Colonic mucosa (tissue), 4 donors: Measurements from ENCODE around the gene DPP6. TPM values are rescaled to one million over a fixed set of nuclear protein-coding genes. Genes with fewer than 3 reads are reported as not detected.

Experiments
- DNase-seq: peaks from one replicate; pipeline ENCODE4 v3.0.0-alpha.2; 2020
- H3K27ac ChIP-seq: fragments of 200-600 bp; one replicate; pipeline ENCODE4 v1.8.0; 2021
- H3K27me3 ChIP-seq: fragments of 200-600 bp; one replicate; pipeline ENCODE4 v1.8.0; 2021
- H3K36me3 ChIP-seq: fragments of 200-600 bp; one replicate; pipeline ENCODE4 v1.8.0; 2021
- H3K4me1 ChIP-seq: fragments of 200-600 bp; one replicate; pipeline ENCODE4 v1.8.0; 2021; ENCODE audit warnings: mild to moderate bottlenecking
- H3K4me3 ChIP-seq: fragments of 200-600 bp; one replicate; pipeline ENCODE4 v1.8.0; 2021
- H3K9ac ChIP-seq, 2 donors: one replicate each; pipeline ENCODE4 v1.7.0; 2013; ENCODE audit warnings: control low read depth in 2 of 2, low read depth in 2 of 2, low read length in 2 of 2
- H3K9me3 ChIP-seq: fragments of 200-600 bp; one replicate; pipeline ENCODE4 v1.8.0; 2021
- intact Hi-C: fragments of 100-400 bp; cut with DNase I; formaldehyde crosslinking; loops from one replicate; pipeline ENCODE4 v1.14.1; 2022
- total RNA-seq, 2 donors: library from RNA; stranded (reverse); fragmentation: NEBNext Ultra II Directional in 1 of 2; extraction: Animal tissue kit (Norgen Biotek cat#: 25700) in 1 of 2; gene quantifications; one replicate each; pipeline ENCODE4 v1.2.1, GENCODE V29; 2021
- TF ChIP-seq, protein P1 (sequence below): fragments of 200-600 bp; IDR thresholded peaks from one replicate; pipeline ENCODE4 v1.8.0; 2022; ENCODE audit warnings: antibody characterized with exemption, mild to moderate bottlenecking
- donor health status: healthy.
- donor health status: DM: no; HTN: no; CAD: no.
- donor health status: DM: no; HTN: no; CAD: no.

DPP6 gene
- total RNA-seq, 2 donors from 2014 or later: 0.17 to 3.9 TPM

DNA sequence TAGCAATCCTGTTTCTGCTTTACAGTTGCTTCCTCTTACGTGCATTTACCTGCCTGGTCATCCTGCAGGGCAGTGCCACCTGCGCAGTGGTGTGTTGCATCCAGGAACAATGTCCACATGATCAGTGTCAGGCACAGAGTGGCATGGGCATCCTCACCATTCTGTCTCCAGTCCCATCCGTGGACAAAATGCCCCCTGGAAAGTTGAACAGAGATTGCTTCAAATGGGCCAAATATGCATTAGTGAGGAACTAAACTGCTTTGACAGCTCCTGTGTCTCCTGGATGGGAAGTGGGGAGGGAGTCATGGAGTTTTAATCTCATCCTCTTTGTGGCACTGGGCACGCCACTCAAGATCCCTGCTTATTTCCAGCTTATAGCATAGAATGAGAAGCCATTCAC, 151.8 kb downstream of the DPP6 start:
- no peaks in the 10 kb centered on the region for H3K36me3 ChIP-seq
- DNase-seq: no peak
- intact Hi-C loops: no loop called here

DNA sequence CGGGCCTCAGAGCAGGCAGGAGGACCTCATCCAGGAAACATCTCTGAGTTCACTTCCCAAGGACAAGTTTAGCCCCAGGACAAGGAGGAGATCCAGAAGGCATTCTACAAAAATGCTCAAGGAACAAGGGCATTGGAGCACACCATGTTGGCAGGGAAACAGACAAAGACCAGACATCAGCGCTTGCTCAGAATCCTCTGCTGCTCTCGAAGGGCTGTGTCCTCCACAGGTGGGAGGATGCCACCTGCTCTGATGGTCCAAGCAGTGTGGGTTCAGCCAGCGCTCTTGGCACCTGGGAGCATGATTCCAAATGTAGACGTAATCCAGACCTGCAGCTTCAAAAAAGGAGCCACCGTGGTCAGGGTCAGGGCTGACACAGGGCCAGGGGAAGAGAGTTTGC, 160.7 kb downstream of the DPP6 start:
- Histone ChIP-seq H3K27me3 (no peaks in the 10 kb centered on the region), H3K9me3 (no peaks in the 10 kb centered on the region), H3K4me3 (no peak overlapping the region), H3K27ac (no peak overlapping the region), H3K36me3 (no peaks in the 10 kb centered on the region), H3K9ac (no peak overlapping the region), H3K4me1 (no peaks in the 10 kb centered on the region)
- TF ChIP-seq, protein P1, sequence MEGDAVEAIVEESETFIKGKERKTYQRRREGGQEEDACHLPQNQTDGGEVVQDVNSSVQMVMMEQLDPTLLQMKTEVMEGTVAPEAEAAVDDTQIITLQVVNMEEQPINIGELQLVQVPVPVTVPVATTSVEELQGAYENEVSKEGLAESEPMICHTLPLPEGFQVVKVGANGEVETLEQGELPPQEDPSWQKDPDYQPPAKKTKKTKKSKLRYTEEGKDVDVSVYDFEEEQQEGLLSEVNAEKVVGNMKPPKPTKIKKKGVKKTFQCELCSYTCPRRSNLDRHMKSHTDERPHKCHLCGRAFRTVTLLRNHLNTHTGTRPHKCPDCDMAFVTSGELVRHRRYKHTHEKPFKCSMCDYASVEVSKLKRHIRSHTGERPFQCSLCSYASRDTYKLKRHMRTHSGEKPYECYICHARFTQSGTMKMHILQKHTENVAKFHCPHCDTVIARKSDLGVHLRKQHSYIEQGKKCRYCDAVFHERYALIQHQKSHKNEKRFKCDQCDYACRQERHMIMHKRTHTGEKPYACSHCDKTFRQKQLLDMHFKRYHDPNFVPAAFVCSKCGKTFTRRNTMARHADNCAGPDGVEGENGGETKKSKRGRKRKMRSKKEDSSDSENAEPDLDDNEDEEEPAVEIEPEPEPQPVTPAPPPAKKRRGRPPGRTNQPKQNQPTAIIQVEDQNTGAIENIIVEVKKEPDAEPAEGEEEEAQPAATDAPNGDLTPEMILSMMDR: no peak
- intact Hi-C loops: no loop called here
- DNase-seq: no peak

More for the DNA sequence above, 151.8 kb downstream of the DPP6 start:
- no peaks in the 10 kb centered on the region for H3K4me1 ChIP-seq
- H3K9ac ChIP-seq: no peak overlapping the region
- TF ChIP-seq, protein P1: no peak
- no peaks in the 10 kb centered on the region for H3K9me3 ChIP-seq
- no peaks in the 10 kb centered on the region for H3K27me3 ChIP-seq
- H3K4me3 ChIP-seq: no peak overlapping the region
- no peak overlapping the region for H3K27ac ChIP-seq

DNA sequence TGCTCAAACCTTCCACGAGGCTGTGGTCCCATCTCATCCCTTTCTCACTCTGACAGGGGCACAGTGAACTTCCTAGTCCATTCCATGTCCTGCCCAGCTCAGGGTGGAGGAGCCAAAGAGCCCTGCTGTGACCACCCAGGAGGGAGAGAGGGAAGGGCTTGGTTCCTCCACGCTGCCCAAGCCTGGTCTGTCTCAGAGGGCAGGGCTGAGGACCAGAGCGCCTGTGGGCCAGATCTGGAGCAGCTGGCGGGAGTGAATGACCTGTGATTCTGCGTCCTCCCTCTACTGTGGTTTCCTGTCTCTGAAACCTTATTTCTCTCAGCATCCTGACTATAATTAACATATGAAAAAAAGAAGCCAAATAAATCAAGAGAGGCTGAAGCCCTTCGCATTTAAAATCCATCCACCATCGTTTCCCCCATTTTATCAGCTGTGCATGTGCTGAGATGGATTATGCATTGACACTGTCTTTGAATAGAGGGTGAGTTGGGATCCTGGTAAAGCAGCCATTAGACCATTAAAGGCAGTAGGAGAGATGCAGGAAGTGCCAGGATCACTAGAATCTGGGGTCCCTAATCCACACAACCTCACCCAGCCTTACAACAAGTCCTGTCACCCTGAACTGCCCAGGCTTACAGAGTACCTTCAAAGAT, 165.6 kb downstream of the DPP6 start:
- Histone ChIP-seq H3K27me3 (no peaks in the 10 kb centered on the region), H3K4me1 (no peaks in the 10 kb centered on the region), H3K36me3 (no peaks in the 10 kb centered on the region), H3K4me3 (no peak overlapping the region), H3K9me3 (no peaks in the 10 kb centered on the region), H3K27ac (no peak overlapping the region), H3K9ac (no peak overlapping the region)
- intact Hi-C loops: no loop called here
- TF ChIP-seq, protein P1: no peak
- DNase-seq: no peak

DNA sequence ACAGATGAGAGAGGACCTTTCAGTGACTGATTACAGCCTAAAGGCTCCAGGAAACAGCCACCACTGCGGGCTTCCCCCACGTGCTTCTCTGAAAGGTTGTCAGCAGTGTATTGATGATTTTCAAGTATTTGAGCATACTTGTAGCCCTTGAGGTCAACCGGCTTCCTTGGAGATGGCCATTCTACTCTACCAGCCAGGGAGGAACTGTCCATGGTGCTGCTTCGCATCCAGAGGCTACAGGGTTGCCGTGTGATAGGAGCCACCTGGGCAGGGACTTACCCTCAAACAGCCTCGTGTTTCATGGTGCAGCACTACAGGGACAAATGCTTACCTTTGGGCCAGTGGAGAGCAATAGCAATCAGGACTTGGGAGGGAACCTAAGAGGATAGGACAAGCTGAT, 179.5 kb downstream of the DPP6 start:
- TF ChIP-seq, protein P1: no peak
- DNase-seq: no peak

DNA sequence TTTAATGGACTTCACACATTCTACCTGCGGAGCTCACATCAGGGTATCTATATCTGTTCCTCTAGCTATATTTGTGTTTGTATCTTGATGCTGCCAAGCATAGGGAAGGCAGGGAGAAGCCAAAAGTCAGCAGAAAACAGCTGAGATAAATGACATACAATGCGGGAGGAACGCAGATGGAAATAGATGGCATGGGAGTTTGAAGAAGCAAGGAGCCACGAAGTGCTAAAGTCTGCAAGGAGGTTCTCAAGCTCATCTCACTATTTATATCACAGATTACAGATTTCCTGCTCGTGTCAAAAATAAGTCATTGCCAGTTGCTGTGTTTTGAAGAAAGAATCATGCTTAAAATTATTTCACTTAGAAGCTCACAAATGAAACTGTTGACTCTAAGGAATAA, 180.5 kb downstream of the DPP6 start:
- Histone ChIP-seq H3K4me1 (no peaks in the 10 kb centered on the region), H3K27ac (no peak overlapping the region), H3K9me3 (no peaks in the 10 kb centered on the region), H3K36me3 (no peaks in the 10 kb centered on the region), H3K4me3 (no peak overlapping the region), H3K9ac (no peak overlapping the region), H3K27me3 (no peaks in the 10 kb centered on the region)
- DNase-seq: no peak
- TF ChIP-seq, protein P1: no peak
- intact Hi-C loops: no loop called here

More for the DNA sequence above, 179.5 kb downstream of the DPP6 start:
- H3K4me3 ChIP-seq: no peak overlapping the region
- H3K27ac ChIP-seq: no peak overlapping the region
- intact Hi-C loops: no loop called here
- no peaks in the 10 kb centered on the region for H3K36me3 ChIP-seq
- H3K9me3 ChIP-seq: no peaks in the 10 kb centered on the region
- no peaks in the 10 kb centered on the region for H3K4me1 ChIP-seq
- H3K27me3 ChIP-seq: no peaks in the 10 kb centered on the region
- H3K9ac ChIP-seq: no peak overlapping the region
